ENCODE measurements around the gene PPIA.
A peak's percentile ranks its signal among the peaks of the same experiment; 100 is the strongest.
"Not testable (repeated sequence)": the region's sequence is repeated elsewhere in the genome, so short reads cannot be mapped to it uniquely, and the experiment has no call there.

PPIA gene

GRCh38 chr7:44764665-44765578 lies 31.6 kb upstream of the PPIA start:
- DNase-seq: no peak

- no peak for DNase-seq
These were observed 30.7 kb upstream of the PPIA start for GRCh38 chr7:44765579-44766415.

- no peak for DNase-seq
These were observed 30.1 kb upstream of the PPIA start for GRCh38 chr7:44766416-44766801.

GRCh38 chr7:44767134-44767911 lies 29.2 kb upstream of the PPIA start:
- no peak for DNase-seq

GRCh38 chr7:44767912-44768627 lies 28.4 kb upstream of the PPIA start:
- DNase-seq: peak; percentile 65

- DNase-seq: no peak
These were observed 27.7 kb upstream of the PPIA start for GRCh38 chr7:44768628-44769371.

- DNase-seq: no peak
These were observed 27.1 kb upstream of the PPIA start for GRCh38 chr7:44769376-44769775.

GRCh38 chr7:44769776-44770294 lies 26.6 kb upstream of the PPIA start:
- peak; percentile 71 for DNase-seq

GRCh38 chr7:44771358-44771757 lies 25.1 kb upstream of the PPIA start:
- no peak for DNase-seq

GRCh38 chr7:44772440-44772839 lies 24.0 kb upstream of the PPIA start:
- no peak for DNase-seq

- no peak for DNase-seq
These were observed 23.6 kb upstream of the PPIA start for GRCh38 chr7:44772867-44773266.

GRCh38 chr7:44774486-44774885 lies 22.0 kb upstream of the PPIA start:
- not testable (repeated sequence) for DNase-seq

- DNase-seq: no peak
These were observed 20.9 kb upstream of the PPIA start for GRCh38 chr7:44775383-44776107.

- no peak for DNase-seq
These were observed 20.3 kb upstream of the PPIA start for GRCh38 chr7:44776211-44776610.

- DNase-seq: no peak
These were observed 14.0 kb upstream of the PPIA start for GRCh38 chr7:44782460-44782859.

- DNase-seq: no peak
These were observed 13.1 kb upstream of the PPIA start for GRCh38 chr7:44783407-44783806.

- no peak for DNase-seq
These were observed 12.1 kb upstream of the PPIA start for GRCh38 chr7:44784364-44784763.

GRCh38 chr7:44785218-44785617 lies 11.3 kb upstream of the PPIA start:
- DNase-seq: not testable (repeated sequence)

- no peak for DNase-seq
These were observed 9.4 kb upstream of the PPIA start for GRCh38 chr7:44787041-44787440.

GRCh38 chr7:44787762-44788161 lies 8.7 kb upstream of the PPIA start:
- no peak for DNase-seq

GRCh38 chr7:44789990-44790389 lies 6.5 kb upstream of the PPIA start:
- DNase-seq: no peak

Data from fibroblast of upper back skin (primary cell).